HFF-Myc (cell line): ENCODE data around the gene MAPKAPK5.
"Not testable (repeated sequence)": the region's sequence is repeated elsewhere in the genome, so short reads cannot be mapped to it uniquely, and the experiment has no call there.

Experiments
- DNase-seq: peaks from one replicate; pipeline ENCODE4 v3.0.0-alpha.2; 2011; ENCODE audit warnings: low read depth; ENCODE audit errors: extremely low read depth
- H3K4me3 ChIP-seq: replicated peaks from 2 replicates; pipeline ENCODE4 v1.5.1; 2011; ENCODE audit warnings: low read depth, mild to moderate bottlenecking, control low read depth, low read length
- CTCF ChIP-seq: IDR thresholded peaks from 2 replicates; pipeline ENCODE4 v1.5.1; 2012; ENCODE audit warnings: mild to moderate bottlenecking, low read depth, low read length, control low read depth; ENCODE audit errors: missing control alignments

The MAPKAPK5 gene

DNA sequence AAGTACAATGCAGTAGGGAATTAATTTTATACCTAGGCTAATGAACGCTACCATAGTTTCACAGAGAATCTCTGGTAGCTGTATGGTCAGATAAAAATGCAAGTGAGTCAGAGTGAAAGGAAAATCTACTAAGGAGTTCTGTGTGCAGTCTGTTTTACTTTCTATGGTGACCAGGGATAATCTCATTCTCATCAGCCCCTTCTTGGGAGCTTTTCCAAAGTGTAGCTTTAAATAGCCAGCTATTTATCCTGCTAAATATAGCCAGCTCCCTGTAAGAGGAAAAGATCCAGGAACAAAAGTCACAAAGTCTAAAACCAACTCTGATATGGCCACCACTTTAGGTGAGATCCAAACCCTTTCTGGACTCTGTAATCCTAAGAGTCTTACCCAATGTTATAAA lies 95.4 kb downstream of the MAPKAPK5 start:
- no peak for TF ChIP-seq CTCF
- DNase-seq = no peak
- H3K4me3 ChIP-seq = no peak overlapping the region

DNA sequence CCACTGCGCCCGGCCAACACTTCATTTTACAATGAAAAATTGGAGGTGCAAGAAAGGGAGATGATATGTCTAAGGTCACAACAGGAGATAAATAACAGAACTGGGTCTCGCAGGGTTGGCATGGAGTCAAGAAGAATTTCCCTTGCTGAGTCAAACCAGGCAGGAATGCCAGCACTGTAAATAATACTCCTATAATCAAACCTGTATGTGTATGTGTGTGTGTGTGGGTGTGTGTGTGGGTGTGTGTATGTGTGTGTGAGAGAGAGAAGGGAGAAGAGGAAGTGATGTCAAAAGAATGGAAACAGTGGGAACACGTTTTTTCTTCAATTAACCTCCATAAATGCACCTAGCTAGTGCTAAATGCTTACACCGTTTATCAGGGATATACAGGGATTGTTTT lies 100.5 kb downstream of the MAPKAPK5 start:
- no peak for TF ChIP-seq CTCF
- DNase-seq = peak; percentile 54
- H3K4me3 ChIP-seq = no peak overlapping the region

- no peak for TF ChIP-seq CTCF
- no peak for DNase-seq
- H3K4me3 ChIP-seq = no peak overlapping the region
Observed at GRCh38 chr12:111943929-111944328, 101.9 kb downstream of the MAPKAPK5 start.

DNA sequence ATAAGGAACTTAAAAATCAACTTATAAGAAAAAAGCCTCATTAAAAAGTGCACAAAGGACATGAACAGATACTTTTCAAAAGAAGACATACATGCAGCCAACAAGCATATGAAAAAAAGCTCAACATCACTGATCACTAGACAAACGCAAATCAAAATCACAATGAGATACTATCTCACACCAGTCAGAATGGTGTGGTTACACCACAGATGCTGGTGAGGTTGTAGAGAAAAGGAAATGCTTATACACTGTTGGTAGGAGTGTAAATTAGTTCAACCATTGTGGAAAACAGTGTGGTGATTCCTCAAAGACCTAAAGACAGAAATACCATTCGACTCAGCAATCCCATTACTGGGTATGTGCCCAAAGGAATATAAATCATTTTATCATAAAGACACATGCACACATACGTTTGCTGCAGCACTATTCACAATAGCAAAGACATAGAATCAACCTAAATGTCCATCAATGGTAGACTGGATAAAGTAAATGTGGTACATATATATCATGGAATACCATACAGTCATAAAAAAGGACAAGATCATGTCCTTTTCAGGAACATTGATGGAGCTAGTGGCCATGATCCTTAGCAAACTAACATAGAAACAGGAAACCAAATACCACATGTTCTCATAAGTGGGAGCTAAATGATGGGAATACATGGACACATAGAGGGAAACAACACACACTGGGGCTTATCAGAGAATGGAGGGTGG lies 109.1 kb downstream of the MAPKAPK5 start:
- DNase-seq, H3K4me3 ChIP-seq: not testable (repeated sequence)
